A549 (cell line): ENCODE measurements around the gene PRC1.

Source experiments
- JUNB ChIP-seq: fragments of >200 bp; sonication (Bioruptor Twin); formaldehyde crosslinking; IDR thresholded peaks from 2 replicates; pipeline ENCODE4 v1.6.1; 2016
- POLR2A ChIP-seq: IDR thresholded peaks from 2 replicates; pipeline ENCODE4 v1.6.1; 2012; ENCODE audit warnings: mild to moderate bottlenecking, low read length
- RARB ChIP-seq: fragments of 250-450 bp; sonication (Bioruptor Pico); IDR thresholded peaks from 2 replicates; pipeline ENCODE4 v1.8.0; 2021; ENCODE audit warnings: mild to moderate bottlenecking, moderate library complexity
- TF ChIP-seq, protein P1 (sequence below): fragments of >200 bp; sonication (Bioruptor Twin); formaldehyde crosslinking; IDR thresholded peaks from 3 replicates; pipeline ENCODE4 v1.5.1; 2016

DNA sequence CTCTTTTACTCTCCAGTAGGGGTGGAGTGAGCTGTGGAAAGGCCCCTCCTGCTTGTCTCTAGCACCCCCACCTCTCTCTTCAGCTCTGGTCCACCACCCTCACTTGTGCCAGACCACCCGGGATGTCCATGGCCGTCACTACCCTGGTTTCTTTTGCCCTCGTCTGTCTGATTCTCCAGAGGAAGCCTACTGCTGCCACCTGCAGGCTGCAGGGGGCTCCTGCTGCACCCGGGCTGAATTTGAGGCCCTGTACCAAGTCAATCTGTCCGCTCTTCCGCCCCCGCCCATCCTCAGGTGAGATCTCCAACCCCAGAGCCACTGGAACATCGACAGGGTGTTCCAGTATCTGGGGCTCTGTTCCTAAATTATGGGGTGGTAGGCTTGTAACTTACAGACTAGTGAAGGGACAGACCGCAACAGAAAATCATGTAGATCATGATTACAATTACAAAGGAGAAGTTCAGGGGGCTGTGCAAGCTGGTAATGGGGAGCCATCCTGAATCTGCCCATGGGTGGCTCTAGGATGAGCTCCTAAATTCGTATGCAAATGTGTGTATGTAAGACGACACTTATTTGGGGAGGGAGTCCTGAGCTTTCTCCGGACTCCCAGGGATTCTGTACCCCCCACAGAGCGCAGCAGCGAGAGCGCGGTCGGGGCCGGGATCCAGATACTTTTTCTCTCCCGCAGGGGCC is 59.9 kb downstream of the PRC1 start:
- TF ChIP-seq, protein P1, sequence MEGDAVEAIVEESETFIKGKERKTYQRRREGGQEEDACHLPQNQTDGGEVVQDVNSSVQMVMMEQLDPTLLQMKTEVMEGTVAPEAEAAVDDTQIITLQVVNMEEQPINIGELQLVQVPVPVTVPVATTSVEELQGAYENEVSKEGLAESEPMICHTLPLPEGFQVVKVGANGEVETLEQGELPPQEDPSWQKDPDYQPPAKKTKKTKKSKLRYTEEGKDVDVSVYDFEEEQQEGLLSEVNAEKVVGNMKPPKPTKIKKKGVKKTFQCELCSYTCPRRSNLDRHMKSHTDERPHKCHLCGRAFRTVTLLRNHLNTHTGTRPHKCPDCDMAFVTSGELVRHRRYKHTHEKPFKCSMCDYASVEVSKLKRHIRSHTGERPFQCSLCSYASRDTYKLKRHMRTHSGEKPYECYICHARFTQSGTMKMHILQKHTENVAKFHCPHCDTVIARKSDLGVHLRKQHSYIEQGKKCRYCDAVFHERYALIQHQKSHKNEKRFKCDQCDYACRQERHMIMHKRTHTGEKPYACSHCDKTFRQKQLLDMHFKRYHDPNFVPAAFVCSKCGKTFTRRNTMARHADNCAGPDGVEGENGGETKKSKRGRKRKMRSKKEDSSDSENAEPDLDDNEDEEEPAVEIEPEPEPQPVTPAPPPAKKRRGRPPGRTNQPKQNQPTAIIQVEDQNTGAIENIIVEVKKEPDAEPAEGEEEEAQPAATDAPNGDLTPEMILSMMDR = peak; percentile 91
- TF ChIP-seq POLR2A (no peak), JUNB (no peak), RARB (CRISPR knock-in tag) (no peak)
